ENCODE results near the gene VAT1.
"Not testable (repeated sequence)": the region's sequence is repeated elsewhere in the genome, so short reads cannot be mapped to it uniquely, and the experiment has no call there.

The VAT1 gene

GRCh38 chr17:43021741-43022512, at the start of gene VAT1:
Gene VAT1, minus strand, starts transcription at chr17:43022385. Its CDS starts 63 bp downstream, at chr17:43022322.
- DNase-seq, result peak; percentile 58

DNA sequence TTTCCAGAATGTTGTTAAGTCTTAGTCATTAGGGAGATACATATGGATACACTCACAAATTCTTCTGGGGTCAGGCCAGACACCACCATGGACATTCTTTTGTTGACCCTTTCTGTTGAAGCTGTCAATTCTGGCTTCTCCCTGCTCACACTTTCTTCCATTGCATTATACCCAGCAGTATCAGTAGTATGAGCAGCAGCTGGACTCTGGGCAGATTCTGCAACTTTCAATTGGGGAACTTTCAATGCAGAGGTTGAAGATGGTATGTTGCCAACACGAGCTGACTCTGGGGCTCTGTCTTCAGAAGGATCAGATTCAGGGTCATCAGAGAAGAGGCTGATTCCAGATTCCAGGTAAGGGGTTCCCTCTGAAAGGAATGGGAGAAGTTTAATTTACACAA, 48.7 kb upstream of the VAT1 start:
- DNase-seq, result no peak

- no peak for DNase-seq
Measured at GRCh38 chr17:43070257-43070656, 48.1 kb upstream of the VAT1 start.

DNA sequence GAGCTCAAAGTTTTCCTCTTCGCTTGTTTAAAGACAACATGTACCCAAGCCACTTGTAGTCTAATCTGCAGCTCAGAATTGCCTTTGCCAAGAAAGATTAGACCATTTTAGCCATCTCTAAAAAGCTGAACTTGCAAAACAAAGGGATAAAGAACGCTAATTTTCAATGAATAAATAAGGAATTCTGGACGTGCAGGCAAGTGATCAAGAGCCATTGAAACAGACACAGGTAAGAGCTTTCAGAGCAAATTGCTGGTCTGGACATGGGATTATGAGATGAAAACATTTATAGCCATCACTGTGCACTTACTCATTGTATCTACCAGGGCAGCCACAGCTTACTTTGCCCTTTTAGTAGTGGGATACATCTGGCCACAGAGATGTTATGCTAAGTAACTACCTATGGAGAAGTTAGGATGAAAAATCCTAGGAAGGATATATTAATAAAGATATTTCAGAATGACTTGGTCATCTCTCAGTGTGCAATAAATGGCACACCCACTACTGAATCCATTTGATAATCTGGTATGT, 47.2 kb upstream of the VAT1 start:
- no peak for DNase-seq

DNA sequence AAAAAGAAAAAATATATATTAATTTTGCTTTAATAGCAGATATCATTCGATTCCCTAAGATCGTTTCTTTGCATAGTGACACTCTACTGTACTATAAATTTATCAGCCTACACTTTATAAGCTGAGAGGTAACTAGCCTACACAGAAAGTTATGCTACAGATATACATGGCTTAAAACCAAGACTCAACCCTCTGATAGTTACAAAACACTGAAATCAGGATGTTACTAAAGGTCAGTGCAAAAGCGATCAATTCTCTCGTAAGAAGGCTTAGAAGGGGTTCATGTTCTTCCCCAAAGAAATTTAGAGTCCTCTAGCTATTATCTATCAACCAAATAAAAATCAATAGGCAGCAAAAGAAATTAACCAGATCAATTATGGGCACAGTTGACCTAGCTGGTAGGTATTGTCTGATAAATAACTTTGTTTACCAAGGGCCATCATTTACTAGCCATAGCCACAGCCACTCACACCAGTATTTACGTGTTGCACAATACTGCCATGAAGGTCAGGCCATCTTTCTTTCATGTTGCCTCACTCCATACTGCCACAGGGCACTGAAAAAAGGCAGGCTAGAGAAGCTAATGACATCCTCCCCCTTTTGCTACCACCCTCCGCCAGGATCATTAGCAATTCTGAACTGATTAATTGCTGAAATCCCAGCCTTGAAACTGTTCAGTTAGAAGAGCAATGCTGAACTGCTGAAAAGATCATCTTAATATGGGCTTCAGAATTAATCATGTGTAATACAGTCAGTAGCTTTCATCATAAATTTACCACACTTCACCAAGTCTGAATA, 46.6 kb upstream of the VAT1 start:
- no peak for DNase-seq

- DNase-seq, result no peak
Measured at GRCh38 chr17:43062984-43063638, 40.9 kb upstream of the VAT1 start.

DNA sequence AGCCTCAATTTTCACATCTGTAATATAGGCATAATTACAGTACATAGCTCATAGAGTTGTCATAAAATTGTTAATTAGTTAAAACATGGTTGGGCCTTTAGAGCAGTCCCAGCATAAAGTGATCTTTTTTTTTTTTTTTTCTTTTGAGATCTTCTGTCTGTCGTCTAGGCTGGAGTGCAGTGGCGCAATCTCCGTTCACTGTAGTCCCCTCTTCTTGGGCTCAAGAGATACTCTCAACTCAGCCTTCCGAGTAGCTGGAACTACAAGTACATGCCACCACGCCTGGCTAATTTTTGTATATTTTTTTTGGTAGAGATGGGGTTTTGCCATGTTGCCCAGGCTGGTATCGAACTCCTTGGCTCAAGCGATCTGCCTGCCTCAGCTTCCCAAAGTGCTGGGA, 33.9 kb upstream of the VAT1 start:
- no peak for DNase-seq

DNA sequence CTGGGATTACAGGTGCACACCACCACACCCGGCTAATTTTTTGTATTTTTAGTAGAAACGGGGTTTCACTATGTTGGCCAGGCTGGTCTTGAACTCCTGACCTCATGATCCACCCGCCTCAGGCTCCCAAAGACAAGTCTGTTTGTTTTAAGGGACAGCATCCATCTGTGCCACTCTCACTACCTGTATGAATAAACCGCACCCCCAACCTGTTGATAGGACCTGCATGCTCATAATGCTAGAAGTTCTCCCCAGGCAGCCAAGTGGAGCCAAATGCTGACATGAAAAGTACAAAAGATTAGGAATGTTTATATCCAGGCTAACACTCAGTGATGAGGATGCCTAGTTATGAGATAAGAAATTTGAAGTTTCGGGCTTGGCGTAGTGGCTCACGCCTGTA, 30.8 kb upstream of the VAT1 start:
- DNase-seq, result not testable (repeated sequence)

- no peak for DNase-seq
Measured at GRCh38 chr17:43051969-43052368, 29.8 kb upstream of the VAT1 start.

DNA sequence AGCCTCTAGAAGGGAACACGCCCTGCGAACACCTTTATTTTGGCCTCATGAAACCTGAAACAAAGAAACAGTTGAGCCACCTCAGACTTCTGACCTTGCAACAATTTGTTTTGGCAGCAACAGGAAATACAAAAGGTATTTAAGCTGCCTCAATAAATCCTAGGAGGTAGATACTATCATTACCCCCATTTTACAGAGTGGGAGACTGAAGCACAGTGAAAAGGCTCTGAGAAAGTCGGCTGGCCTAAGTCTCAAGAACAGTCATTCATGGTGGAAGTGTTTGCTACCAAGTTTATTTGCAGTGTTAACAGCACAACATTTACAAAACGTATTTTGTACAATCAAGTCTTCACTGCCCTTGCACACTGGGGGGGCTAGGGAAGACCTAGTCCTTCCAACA, 21.8 kb upstream of the VAT1 start:
- no peak for DNase-seq

- no peak for DNase-seq
Measured at GRCh38 chr17:43043307-43043706, 21.1 kb upstream of the VAT1 start.

DNA sequence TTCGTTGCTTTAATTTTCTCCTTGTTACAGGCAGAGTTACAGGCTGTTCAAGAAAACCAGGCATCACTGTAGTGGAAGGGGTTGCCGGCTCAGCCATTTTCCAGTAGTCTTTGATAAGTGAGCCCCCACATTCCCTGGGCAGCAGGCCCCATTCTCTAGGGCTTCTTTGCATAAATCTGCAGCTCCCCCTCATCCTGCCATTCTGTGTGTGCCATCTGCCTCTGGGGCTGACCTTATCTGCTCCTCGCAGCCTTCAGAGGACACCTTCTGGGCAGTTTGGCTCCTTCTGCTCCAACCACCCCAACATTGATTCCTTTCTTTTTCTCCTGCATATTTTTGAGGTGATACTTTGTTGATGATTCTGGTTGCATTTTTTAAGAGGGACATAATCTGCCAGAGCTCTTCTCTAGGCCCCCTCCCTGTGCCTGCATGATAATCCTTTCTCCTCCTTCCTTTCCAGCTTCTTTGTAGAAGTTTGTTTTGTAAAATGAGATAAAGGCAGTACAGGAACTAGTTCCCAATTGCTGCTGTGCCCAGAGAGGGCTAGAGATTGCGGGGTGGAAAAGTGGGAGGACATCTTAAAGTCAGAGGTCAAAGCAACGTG, 19.9 kb upstream of the VAT1 start:
- DNase-seq, result no peak

GRCh38 chr17:43040655-43041054, 18.5 kb upstream of the VAT1 start:
- no peak for DNase-seq

- no peak for DNase-seq
Measured at GRCh38 chr17:43039646-43040045, 17.5 kb upstream of the VAT1 start.

DNA sequence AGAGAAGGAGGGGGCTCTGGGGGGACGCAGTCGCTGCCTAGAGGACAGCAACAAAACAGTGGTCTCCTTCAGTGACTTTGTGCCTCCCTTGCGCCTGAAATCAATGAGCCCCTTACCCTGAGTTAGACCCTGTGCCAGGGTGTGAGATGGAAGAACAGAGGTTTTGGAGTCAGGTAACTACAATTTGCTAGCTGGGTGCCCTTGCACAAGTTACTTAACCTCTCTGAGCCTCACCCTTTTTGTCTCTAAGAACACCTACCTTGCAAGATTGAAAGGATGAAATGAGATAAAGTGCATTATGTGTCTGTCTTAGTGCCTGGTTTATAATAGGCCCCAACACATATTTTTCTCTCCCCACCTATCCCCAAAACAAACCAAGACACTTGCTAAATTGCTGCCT, 12.7 kb upstream of the VAT1 start:
- no peak for DNase-seq

DNA sequence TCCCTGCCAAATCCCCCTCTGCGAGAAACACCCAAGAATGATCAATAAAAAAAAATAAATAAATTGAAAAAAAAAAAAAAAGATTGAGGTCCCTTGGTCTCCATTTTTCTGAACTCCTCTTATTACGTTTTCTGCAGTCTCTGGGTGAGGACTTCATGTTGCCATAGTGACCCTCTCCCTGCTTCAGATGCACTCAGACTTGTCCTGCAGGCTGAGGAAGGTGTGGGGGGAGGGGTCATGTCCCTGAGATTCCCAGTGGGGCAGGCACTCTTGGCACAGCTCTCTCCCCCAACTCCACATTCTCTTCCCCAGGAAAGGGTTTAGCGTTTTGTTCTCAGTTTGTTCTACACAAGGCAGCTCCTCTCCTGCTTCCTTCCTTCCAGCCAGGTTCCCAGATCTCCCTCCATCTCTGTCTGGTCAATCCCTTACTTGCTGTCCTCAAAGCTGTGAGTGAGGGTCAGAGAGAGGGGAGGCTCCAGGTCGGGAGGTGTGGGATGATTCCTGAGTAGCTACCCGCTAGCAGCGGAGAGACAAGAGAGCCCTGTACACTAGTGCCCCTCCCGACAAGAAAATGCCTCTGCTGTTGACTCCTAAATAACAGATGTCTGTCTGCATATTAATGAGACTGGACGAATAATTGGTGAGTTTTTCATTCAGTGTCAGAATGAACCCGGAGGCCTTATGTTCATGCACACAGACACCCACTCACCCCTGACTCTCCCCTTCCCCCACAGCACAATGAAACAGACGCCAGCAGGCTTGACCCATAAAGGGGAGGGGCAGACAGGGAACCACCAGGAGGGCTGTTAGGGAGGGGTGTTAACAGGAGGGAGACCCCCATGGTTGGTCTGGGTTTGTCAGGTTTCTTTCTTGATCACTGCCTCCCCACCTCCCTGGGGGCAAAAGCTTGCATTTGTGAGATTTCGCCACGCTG, 12.0 kb upstream of the VAT1 start:
- DNase-seq, result no peak

- no peak for DNase-seq
Measured at GRCh38 chr17:43031666-43032065, 9.5 kb upstream of the VAT1 start.

GRCh38 chr17:43030137-43030767, 8.1 kb upstream of the VAT1 start:
- no peak for DNase-seq

GRCh38 chr17:43028221-43028861, 6.2 kb upstream of the VAT1 start:
- no peak for DNase-seq

DNA sequence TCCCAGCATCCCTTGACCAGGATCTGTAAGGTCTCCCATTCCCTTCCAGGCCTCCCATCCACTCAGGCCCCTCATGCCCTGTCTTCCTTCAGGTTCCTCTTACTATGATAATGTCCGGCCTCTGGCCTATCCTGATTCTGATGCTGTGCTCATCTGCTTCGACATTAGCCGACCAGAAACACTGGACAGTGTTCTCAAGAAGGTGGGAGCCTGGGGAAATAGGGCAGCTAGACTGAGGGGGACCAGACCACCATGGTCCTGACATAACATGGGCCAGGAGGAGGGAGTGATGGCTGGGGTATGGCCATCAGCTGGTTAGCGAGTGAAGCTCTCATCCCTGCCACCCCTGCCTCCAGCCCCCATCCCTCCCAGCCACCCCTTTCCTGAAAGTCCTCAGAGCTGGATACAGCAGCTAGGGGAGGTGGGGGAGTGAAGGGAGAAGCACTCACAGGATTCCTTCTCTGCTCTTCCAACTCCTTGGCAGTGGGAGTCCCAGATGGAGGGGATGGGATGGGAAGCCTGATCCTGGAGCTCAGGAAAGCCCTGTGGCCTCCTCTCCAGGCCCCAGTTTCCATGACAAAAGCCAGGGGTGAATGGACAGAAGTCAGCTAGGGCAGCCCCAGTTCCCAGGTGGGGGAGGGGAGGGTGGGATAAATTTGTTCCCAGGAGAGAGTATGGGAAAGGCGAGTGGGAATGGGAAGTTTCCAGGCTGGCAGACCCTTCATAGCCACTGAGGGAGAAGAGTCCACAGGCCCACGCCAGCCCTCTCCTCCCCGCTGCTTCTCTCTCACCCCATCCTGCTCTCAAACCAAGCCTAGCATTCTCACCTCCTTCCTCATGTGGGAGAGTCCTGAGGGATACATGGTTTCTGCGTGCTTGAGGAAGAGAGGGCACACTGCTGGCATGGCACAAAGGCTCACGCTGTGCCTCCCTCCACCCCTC, 5.2 kb upstream of the VAT1 start:
- no peak for DNase-seq
